Activated naive CD4-positive, alpha-beta T cell (primary cell): ENCODE data around the gene TBC1D9.

Experiments
- DNase-seq, 4 experiments: peaks; one replicate each; lab custom pipeline; 2025; lab: John Stamatoyannopoulos, UW

The TBC1D9 gene

DNA sequence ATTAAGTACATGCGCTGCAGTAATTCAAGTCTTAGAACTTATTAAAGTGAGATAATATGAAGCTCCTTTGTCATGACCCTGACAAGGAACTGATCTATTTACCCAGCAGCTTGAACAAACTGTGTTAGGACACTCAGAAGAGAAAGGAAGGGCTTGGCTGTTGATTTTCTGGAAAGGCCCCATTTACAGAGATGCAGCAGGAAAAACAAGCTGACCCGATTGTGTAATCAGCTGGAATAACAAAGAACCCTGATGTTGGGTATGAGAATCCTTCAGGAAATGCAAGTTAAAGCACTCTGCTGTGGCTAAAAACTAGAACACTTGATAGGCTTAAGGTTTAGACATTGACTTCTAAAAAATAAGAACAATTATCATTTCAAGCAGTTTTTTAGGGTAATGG, 64.8 kb downstream of the TBC1D9 start:
- DNase-seq: no peak

DNA sequence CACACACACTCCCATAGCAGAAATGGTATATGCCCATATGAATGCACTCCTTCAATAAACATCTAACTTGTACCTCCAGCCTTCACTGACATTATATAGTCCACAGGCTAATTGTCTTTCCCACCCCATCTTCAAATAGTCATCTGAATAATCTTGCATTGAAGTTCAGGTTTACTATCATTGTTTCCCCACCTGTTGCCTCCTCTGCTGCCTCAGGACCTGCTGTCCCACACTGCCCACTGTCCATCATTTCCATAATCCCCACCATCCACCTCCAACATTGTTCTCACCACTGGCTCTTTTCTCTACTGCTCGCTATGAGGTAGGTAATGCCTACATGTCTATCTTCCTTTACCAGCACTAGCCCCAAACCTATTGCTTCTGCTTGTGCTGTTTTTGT, 66.1 kb downstream of the TBC1D9 start:
- no peak for DNase-seq

DNA sequence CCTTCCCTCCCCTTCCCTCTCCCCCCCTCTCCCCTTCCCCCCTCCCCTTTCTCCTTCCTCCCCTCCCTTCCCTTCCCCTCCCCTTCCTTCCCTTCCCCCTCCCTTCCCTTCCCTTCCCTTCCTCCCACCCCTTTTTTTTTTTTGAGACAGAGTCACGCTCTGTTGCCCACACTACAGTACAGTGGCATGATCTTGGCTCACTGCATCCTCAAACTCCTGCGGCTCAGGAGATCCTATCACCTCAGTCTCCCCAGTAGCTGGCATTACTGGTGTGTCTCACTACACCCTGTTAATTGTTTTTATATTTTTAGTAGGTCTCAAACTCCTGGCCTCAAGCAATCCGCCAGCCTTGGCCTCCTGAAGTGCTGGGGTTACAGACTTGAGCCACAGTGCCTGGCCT, 66.6 kb downstream of the TBC1D9 start:
- DNase-seq: no peak

DNA sequence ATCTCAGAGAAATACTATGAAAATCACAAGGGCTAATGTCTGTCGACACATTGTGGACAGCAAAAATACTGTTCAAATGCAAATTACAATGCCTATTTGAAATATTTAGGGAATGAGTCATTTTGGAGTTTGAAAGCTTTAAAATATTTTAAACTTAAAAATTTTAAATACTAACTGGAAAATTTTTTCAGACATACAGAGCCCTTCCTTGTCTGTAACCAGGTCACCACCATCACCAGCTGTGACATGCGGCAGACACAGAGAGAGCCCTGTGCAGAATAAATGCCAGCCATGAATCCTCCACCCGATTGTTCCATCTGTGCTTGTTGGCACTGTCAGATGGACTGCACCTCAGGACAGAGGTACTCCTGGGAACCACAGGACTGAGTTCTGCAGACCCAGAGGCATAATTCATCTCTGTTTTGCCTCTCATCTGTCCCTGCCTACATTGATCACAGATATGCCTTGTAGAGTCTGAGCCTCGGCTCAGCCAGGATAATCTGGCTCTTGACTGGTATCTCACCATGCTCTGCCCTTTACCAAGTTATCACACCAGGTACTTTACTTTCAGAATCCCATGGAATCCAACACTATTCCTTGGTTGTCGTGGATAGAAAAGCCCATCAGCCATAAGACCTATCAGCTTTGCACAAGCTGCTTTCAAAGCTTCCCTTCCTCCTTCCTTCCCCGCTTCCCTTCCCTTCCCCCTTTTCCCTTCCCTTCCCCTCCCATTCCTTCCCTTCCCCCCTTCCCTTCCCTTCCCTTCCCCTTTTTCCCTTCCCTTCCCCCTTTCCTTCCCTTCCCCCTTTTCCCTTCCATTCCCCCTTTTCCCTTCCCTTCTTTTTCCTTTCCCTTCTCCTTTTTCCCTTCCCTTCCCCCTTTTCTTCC, 67.2 kb downstream of the TBC1D9 start:
- no peak for DNase-seq

DNA sequence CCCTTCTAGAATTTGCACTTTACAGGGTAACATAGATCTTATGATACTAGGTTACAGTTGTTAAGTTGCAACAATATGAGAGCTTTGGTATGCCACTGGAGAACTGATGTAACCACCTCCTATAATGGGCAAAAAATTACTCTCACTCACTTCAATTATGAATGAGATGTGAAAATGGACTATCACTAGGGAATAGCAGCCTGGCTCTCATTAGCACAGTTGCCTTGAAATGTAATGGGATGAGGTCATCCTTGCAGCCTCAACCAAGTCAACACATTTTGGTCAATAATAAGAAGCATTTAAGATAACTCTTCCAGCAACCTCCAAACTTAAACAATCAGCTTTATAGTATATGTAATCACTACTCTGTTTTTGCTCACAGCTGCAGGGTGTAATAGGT, 69.4 kb downstream of the TBC1D9 start:
- no peak for DNase-seq

DNA sequence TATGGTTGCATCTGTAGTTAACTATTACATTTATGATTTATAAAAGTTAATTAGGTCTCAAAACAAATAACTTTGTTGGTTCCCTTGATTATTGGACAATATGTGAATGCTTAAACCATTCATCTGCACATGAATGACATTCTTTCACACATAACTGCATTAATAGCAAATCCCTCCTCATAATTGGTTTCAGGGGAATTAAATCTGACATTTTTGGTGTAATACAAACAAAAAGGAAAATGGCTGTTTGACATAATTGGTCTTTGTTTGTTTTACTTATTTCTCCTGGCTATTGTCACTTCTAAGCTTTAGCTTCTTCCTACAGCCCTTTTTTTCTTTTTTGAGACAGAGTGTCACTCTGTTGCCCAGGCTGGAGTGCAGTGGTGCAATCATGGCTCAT, 71.9 kb downstream of the TBC1D9 start:
- DNase-seq: no peak

DNA sequence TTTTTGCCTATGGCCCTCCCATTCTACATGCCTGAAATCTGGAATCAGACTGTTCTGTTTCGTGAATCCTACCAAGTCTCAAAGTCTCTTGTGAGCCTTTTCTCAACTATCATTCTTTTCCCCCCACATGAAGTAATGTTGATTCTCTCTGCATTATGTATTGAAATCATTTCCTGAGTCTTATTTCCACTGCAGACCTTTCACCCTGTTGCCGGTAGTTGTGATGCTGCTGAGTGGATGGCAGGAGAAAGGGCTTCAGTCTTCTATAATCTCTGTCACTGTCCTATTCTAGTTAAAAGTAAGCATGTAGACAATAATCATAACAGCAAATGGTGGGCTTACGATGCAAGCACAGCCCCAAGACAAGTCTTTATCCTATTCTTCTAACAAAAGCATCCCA, 75.0 kb downstream of the TBC1D9 start:
- no peak for DNase-seq

DNA sequence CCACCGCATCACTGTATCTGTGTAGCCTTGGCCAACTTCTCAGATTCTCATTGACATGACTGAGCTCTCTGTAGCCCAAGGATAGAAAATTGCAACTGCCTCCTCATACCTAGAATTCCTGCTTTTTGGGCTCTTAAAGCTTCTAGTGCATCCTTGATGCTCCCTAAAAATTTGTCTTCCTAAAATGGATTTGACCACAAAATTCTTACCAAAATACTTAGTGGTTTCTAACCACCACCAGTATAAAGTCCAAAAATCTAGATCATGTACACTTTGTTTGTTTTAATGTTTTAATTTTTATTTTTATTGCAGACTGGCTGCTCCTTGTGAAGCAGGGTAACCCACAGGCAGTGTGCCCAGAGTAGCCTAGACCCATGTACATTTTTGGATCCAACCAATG, 75.5 kb downstream of the TBC1D9 start:
- no peak for DNase-seq

DNA sequence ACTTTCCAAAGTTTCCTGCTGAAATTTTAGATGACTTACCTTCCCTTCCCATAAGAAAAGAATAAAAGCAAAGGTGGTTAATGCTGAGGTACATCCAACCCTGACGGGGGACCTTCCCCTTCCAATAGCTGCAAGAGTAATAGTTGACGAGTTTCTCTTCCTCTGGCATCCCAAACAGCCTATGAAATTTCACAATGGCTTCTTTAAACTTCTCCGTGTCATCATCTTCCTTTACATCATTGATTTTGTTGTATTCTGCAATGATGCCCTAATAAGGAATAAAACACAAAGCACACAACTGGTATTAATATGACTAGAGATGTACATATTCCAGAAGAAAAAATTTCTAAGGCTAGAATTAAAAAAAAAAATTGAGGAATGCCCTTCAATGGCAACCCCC, 76.6 kb downstream of the TBC1D9 start:
- no peak for DNase-seq

DNA sequence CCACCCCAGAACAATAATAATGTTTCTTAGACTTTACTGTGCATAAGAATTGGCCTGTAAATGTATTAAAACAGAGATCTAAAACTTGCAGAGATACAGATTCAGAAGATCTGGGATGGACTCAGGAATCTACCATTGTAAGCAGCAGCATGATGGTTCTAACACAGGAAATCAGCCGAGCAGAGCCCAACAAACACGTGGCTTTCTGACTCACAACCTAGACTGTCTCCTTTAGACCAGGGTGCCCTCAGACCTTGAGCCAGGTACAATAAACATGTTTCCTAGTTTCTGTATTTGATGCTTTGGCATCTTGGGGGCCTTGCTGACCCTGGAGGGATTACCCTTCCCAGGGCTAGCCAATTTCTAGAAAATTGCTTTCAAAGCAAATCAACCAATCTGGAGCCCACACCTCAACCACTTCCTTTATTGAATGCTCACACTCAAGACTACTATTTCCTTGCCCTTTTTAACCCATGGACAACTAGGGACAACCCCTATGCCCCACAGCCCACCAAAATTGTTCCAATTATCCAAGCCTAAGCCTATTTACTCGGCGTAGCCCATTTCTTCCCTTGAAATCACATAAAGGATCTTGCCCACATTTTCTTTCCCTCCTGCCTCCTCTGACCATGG, 80.5 kb downstream of the TBC1D9 start:
- DNase-seq: no peak

DNA sequence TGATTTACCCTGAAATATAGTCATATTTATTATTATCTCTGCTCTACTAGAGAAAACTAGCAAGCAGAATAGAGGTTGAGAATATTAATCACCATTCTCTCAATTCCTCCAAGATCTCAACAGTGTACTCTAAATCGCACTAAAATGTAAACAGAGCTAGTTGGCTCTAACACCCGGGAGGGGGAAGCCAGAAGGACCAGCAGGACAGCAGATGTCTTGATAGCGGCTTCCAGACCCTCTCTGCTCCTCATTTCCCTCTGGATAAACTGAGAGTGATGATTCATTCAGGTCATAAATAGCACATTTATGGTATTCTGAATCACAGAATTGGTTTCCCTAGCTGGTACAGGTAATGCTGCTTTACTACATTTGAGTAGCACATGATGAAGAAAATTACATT, 82.5 kb downstream of the TBC1D9 start:
- no peak for DNase-seq

DNA sequence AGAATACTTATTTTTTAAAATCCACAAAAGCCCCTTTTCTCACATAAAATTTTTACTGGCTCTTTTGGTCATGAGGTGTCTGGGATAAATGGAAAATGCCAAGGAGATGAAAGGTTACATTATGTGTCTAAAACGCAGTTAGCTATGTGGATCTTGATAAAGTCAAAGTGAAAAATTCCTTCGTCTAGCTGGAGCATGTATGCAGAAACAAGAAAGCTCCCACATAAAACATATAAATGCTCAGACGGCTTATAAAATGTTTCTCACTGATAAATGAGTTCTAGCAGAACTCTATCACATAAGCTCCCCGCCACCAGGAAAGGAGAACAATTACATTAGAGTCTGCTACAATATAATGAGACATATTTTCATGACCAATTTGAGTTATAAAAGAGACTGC, 83.8 kb downstream of the TBC1D9 start:
- no peak for DNase-seq

DNA sequence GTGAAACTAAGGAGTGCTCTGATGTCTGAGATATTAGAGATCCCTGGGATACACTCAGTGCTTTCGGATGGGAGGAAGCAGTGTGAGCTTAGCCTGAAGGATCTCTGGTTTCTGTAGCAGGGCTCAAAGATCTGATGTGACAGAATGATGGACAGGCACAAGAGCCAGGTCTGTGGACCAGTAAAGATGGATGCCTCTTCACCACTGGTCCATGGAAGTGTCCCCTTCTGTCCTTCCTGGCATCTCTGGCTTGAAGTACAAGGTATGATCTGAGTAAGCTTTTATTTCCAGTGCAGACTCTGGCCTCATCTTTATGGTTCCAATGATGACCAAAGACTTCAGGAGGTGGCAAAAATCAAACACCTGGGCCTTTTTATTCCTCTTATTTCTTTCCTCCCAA, 88.1 kb downstream of the TBC1D9 start:
- no peak for DNase-seq

DNA sequence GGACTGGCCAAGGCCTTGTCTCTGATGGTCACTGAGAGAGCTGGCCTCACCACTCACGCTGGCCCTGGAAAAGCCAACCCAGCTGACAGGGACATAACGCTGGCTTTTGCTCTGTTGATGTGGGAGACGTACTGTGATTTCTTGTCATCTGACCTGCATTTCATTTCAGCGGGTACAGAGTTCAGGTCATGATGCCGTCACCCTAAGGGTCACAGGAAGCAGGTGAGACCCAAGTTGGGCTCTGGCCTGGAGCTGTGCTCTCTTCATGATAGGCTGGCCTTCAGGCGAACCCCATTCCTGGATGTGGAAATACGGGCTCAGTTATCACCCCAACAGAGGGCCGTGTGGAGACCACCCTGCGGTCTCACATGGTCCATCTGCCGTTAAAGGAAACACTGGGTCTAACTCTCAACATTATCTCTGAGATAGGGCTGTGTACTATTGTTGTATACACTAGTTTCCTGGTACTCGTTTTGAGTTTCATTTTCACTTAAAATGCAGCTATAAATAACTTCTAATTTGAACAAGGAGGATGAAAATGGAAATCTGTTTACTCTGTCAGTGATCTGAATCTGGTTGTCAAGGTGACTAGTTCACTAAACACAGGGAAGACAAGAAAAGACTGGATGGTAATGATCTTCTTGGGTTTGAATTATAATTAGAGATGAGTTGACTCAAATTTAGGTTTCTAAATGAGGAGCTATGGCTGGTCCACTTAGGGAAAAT, 89.1 kb downstream of the TBC1D9 start:
- no peak for DNase-seq

DNA sequence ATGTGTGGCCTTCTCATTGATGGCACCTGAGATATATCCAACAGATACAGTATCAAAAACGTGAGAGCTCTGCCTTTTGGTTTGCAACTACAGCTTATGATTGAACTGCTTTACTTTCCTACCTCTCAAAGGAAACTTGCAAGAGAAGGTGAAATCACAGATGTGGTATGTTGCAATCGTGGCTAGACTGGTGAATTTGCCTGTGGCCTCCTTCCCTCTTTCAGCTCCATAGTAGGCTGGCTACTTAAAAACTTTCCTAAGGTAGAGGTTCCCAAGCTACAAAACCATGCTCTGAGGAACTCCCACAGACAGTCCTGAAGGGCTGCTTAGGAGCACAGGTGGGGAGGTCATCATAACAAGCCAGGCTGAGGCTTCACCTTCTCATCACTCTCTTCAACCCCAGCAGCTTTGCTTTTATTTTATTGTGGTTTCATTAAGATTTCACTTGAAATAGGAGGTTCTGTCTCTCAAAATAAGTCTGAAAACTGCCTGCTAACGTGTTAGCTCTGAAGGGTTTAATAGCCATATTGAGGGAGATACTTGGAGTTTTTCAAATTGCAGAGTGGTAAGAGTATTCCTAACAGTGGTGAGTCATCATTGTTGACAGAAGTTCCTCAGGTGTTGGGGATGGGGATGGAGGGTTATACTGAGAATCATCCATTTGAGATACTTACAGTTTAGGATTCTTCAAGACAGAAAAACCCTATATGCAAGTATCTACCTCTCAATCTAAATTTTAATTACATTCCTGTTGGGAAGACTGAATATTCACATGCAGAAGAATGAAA, 93.9 kb downstream of the TBC1D9 start:
- no peak for DNase-seq

DNA sequence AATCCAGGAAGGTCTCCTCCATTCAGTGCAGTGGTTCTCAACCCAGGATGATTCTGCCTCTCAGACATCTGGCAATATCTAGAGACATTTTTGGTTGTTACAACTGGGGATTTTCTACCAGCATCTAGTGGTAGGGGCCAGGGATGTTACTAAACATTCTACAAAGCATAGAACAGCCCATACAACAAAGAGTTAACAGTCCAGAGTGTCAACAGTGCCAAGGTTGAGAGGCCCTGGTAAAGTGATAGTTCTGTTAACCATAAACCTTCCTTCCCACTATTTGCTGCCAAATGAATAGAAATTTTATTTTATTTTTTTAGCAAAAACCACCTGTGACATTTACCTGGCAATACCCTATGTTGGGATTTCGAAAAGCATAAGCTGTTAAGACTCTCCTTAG, 94.6 kb downstream of the TBC1D9 start:
- no peak for DNase-seq

DNA sequence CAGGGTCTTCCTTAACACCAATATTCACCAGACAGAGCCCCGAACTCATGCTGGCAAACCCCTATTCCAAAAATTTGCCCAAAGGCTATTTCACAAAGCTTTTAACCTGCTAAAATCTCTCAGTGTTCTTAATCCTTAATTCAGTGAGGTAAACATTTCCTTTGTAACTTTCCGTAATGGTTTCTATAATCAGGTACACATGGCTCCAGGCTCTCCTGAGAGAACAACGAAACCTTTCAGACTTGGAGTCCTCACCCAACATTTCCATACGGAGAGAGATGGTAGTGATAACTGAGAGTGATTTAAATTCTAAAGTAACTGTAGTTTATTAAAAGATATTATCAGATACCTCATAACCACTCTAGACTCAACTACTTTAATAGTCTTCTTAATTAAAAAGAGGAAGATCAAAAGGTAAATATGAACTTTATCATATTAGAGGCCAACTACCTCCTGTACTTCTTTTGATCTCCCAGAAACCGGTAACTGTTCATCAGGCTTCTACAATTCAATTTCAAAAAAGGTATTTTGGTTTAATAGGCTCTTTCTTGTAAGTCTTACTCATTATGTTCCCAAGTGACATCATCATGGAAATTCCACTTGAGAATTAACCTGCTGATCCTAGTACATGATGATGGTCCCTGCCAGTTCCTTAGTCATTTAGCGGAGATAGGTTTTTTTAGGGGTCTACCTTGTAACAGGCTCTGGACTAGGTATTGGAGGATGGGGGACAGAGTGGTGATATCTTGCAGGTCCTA, 96.1 kb downstream of the TBC1D9 start:
- DNase-seq: no peak

DNA sequence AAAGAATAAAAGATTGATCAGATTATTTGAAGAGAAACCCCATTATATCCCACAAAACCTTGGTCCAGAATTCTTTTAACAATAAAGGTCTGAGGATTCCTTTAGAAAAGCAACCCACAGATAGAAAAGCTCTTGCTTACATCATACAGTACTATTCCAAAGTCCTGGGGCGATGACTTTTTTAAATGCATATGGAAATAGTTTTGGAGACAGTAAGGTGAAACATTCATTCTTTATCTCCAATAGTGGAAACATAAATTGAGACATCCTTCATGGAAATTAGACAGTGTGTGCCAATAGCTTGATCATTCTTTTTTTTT, 101.7 kb downstream of the TBC1D9 start:
- DNase-seq: no peak

DNA sequence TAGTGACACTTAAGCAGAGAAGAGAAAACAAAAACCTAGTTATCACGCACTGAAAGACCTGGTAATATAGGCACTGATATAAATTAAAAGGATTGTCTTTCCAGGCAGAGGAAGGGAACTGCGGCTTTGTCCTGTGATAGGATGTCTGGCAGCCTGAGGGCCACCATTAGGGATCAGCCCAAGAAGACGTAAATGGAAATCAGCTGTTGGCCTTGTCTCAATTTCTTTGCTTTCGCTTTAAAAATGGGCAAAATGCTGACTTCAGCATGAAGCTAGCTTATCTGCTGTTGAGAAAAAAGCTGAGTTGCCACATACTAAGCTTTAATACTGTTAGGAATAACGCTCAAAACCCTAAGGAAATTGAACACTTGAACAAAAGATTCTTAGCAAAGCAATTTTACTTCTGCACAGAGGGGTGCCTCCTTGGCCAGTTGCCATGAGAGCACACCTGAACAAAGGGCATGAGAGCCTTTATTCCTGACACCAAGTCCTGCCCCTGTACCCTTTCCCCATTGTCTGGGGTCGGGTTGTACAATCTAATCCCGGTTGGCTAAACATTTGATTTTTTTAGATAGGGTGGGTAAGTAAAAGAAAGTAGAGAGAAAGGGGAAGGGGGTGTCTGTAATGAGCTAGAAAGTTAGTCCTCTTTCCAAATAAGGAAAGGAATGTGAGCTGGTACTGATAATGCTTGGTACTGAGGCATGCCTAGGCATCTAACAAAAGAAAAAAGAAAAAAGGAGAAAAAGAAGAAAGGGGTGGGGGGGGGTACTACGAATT, 102.3 kb downstream of the TBC1D9 start:
- DNase-seq: no peak

DNA sequence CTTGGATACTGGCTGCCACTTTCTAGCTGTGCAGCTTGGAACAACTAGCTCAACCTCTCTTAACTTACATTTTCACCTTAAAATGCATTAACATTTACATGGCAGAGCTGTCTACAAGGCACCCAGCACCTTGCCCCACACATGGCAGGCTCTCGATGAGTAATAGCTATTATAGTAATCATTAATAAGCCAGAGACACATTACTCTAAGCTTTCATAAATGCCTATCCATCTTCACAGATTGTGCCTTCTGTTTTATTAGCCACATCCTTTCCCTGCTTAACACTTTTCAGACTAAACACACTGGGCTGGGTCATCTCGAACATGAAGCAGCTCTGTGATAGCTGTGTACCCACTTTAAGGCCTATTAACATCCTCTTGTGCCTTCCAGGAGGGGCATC, 103.6 kb downstream of the TBC1D9 start:
- DNase-seq: no peak
